ENCODE results near the gene PPP2CA.
"Not testable (repeated sequence)": the region's sequence is repeated elsewhere in the genome, so short reads cannot be mapped to it uniquely, and the experiment has no call there.

The PPP2CA gene

DNA sequence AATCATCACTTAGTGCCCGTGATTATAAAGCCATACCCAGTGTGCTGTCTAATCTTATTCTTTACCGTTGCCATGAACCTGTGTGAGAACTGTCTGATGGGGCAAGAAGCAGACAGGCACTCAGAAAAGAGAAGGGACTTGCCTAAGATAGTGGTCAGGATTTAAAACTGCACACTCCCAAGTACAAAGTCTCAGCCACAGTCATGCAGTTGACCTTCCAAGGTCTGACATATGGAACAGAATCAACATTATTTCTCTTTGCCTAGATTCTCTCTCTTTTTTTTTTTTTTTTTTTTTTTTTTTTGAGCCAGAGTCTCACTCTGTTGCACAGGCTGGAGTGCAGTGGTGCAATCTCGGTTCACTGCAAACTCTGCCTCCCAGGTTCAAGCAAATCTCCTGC, 1.9 kb upstream of the PPP2CA start:
- H3K4me3 ChIP-seq (ENCODE audit: low read depth, low read length): no peak overlapping the region
- in situ Hi-C loops (cut with HindIII; ENCODE audit: low sequenced_read_pairs): no loop called here
- TF ChIP-seq, protein P1, sequence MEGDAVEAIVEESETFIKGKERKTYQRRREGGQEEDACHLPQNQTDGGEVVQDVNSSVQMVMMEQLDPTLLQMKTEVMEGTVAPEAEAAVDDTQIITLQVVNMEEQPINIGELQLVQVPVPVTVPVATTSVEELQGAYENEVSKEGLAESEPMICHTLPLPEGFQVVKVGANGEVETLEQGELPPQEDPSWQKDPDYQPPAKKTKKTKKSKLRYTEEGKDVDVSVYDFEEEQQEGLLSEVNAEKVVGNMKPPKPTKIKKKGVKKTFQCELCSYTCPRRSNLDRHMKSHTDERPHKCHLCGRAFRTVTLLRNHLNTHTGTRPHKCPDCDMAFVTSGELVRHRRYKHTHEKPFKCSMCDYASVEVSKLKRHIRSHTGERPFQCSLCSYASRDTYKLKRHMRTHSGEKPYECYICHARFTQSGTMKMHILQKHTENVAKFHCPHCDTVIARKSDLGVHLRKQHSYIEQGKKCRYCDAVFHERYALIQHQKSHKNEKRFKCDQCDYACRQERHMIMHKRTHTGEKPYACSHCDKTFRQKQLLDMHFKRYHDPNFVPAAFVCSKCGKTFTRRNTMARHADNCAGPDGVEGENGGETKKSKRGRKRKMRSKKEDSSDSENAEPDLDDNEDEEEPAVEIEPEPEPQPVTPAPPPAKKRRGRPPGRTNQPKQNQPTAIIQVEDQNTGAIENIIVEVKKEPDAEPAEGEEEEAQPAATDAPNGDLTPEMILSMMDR (IDR thresholded peaks at IDR 0.05; ENCODE audit: low read depth, low read length, missing control alignments): no peak
- no peak for DNase-seq (ENCODE audit: low read depth)

DNA sequence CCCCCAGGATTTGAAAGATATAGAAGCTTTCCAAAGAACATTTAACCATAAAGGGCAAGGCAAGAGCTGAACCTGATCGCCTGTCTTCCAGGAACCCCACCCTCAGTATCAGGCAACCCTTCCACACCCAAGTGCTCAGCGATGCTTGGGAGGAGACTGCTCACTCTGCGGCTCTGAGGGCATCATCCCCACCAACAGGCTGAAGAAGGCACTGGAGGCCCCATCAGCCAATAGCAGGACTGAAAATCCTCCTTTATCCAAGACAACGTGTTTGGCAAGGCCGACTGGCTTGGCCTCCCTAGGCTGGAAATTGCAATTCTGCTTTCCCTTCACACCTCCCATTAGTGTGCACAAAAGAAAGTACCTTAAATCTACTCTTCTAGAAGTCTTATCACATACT, 1.4 kb upstream of the PPP2CA start:
- in situ Hi-C loops (cut with HindIII; ENCODE audit: low sequenced_read_pairs): no loop called here
- H3K4me3 ChIP-seq (ENCODE audit: low read depth, low read length): peak overlapping the region; percentile 98
- TF ChIP-seq, protein P1 (IDR thresholded peaks at IDR 0.05; ENCODE audit: low read depth, low read length, missing control alignments): peak; percentile 11
- no peak for DNase-seq (ENCODE audit: low read depth)

DNA sequence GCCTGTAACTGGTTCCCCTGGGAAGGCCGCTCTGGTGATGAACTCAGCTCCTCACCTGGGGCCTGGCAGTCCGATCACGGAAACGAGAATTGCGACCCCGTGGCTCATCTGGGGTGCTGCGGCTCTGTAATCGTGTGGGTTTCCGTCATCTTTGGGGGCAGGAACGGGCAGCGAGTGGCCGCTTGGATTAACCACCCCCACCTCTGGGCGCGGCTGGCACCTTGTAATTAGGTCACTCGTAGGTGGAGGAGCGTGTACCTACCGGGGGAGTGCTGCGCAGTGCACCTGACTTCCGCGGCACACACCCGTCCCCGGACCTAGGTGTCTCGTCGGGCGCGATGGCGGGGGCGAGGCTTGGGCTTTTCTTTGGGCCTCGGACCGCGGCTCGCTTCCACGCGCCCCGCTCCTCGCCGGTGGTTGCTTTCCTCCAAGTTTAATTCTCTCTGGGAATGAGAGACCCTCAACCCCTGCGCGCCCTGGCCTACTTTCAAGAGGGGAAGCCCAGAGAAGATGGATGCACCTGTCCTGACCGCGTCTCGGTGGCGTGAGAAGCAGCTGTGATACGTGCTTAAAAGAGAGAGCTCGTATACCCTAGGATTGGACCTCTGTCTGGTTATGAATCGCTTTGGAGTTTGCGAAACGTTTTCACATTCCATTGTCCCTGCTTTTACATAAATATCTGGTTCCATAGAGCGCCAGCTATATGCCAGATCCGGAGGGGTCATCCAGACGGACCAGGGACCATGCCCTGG, 744 bp upstream of the PPP2CA start:
- peak overlapping the region; percentile 98 for H3K4me3 ChIP-seq (ENCODE audit: low read depth, low read length)
- no peak for DNase-seq (ENCODE audit: low read depth)
- in situ Hi-C loops (cut with HindIII; ENCODE audit: low sequenced_read_pairs): no loop called here
- TF ChIP-seq, protein P1 (IDR thresholded peaks at IDR 0.05; ENCODE audit: low read depth, low read length, missing control alignments): no peak

DNA sequence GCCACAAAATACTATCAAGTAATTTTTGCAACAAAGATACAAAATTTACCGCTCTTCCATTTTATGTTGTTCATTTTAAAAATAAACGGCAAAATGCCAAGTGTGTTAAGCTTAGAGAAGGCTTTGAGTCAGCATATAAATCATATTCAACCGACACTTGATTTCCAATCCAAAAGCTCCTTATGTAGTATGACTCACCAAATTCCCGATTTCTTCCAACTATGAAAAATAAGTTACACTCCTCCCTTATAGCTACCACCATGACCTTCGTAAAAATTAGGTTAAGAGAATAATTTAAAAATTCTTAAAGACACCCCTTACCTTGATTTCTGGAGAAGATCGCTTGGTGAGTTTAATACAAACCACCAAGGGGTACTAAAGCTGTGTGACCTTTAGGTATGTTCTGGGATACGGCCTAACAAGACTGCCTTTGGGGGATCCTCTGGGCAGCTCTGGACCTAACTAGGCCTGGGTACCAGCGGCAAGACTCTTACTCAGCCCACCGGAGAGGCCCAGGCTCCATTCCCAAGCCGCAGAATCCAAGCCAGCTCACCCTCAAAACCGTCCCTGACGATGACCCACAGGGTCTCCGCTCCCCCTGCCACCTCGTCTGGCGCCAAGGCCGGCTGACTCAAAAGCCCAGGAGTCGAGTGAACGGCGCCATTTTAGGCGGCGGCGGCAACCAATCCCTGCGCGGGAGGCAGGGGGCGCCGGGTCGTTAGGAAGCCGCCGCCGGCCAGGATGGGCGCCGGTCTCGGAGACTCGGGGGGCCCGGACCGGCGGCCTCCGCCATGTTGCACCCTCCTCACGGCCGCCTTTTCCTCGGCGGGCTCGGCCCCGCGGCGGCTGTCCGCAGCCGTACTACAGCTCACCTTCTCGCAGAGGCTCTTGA, 739 bp downstream of the PPP2CA start:
- H3K4me3 ChIP-seq (ENCODE audit: low read depth, low read length): peak overlapping the region; percentile 98
- in situ Hi-C loops (cut with HindIII; ENCODE audit: low sequenced_read_pairs): no loop called here
- TF ChIP-seq, protein P1 (IDR thresholded peaks at IDR 0.05; ENCODE audit: low read depth, low read length, missing control alignments): no peak
- peak; percentile 42 for DNase-seq (ENCODE audit: low read depth)

DNA sequence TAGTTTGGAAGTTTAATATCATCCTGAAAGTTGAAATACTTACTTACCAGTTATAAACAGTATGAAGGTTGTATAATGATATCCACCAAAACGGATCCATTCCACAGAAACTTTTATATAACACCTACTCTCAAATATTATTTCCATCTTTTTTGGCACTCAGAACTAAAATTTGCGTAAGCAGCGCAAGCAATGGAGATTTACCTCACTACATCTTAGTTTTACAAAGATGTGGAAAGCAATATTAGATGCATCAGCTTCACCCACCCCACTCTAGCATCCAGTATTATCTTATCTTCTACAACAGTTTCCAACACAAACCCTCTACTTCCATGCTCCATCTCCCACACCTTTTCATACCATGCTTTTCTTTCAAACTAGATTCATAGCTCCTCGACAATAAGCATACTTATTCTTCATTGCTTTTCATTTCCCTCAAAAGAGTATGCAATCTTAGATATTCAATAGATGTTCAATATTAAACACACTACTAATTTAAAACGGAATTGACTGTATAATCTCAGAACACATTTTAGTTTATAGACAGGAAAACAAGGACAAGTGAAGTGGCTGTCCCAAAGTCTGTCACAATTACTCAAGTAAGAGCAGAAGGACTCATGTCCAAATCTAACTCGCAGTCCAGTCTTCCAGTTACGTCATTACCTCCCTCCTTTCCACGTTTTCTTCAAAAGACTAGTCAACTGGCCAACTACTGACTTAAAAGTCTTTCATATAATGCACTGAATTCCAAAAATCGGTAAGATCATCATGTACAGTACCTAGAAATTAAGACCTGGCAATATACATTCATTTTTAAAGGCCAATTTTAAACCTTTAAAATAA, 2.2 kb downstream of the PPP2CA start:
- H3K4me3 ChIP-seq (ENCODE audit: low read depth, low read length): peak overlapping the region; percentile 98
- TF ChIP-seq, protein P1 (IDR thresholded peaks at IDR 0.05; ENCODE audit: low read depth, low read length, missing control alignments): no peak
- no peak for DNase-seq (ENCODE audit: low read depth)
- in situ Hi-C loops (cut with HindIII; ENCODE audit: low sequenced_read_pairs): no loop called here

DNA sequence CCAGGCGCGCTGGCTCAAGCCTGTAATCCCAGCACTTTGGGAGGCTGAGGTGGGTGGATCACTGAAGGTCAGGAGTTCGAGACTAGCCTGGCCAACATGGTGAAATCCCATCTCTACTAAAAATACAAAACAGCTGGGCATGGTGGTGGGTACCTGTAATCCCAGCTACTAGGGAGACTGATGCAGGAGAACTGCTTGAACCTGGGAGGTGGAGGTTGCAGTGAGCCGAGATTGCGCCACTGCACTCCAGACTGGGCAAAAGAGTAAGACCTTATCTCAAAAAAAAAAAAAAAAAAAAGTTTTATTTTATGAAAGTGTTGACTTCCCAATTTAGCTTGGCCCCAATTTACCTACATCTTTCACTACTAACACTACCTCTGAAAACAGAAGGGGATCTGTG, 4.2 kb downstream of the PPP2CA start:
- DNase-seq (ENCODE audit: low read depth); in situ Hi-C loops (cut with HindIII; ENCODE audit: low sequenced_read_pairs); H3K4me3 ChIP-seq (ENCODE audit: low read depth, low read length): not testable (repeated sequence)
